Mammary epithelial cell (primary cell): ENCODE results near the gene COPZ1.
"Not testable (repeated sequence)": the region's sequence is repeated elsewhere in the genome, so short reads cannot be mapped to it uniquely, and the experiment has no call there.

Experiments
- CTCF ChIP-seq, 2 donors: IDR thresholded peaks in 1 of 2; conservative IDR thresholded peaks in 1 of 2; 2 replicates each; pipeline ENCODE4 v1.5.1; 2011 to 2012; ENCODE audit warnings: inconsistent platforms in 2 of 2, low read length in 2 of 2, mild to moderate bottlenecking in 2 of 2, control low read depth in 1 of 2, low read depth in 1 of 2; ENCODE audit not compliant: insufficient read depth in 1 of 2; ENCODE audit errors: extremely low read depth in 1 of 2
- EZH2 ChIP-seq: IDR thresholded peaks from 2 replicates; pipeline ENCODE4 v1.6.1; 2012; ENCODE audit warnings: low read length, inconsistent platforms, borderline replicate concordance

GRCh38 chr12:54281694-54282093 lies 43.2 kb upstream of the COPZ1 start:
- TF ChIP-seq CTCF (conservative IDR thresholded peaks at IDR 0.05 in 1 of 2, IDR thresholded peaks at IDR 0.05 in 1 of 2; ENCODE audit: extremely low read depth in 1 of 2, insufficient read depth in 1 of 2, low read depth in 1 of 2, low read length in 2 of 2); EZH2: not testable (repeated sequence)
